Thymus (tissue), 11 donors: ENCODE results near the gene TPRA1. TPM values are rescaled to one million over a fixed set of nuclear protein-coding genes. Genes with fewer than 3 reads are reported as not detected.

ENCODE experiments used
- DNase-seq, 9 donors: peaks; one replicate each; pipeline ENCODE4 v3.0.0-alpha.2; 2013; ENCODE audit warnings: low spot score in 9 of 9, low read depth in 6 of 9, missing footprints in 1 of 9
- H3K27ac ChIP-seq, 2 donors: one replicate each; pipeline ENCODE4 v1.5.1; 2013; ENCODE audit warnings: control low read depth in 1 of 2, low read depth in 1 of 2, low read length in 1 of 2, mild to moderate bottlenecking in 1 of 2, moderate library complexity in 1 of 2
- H3K27me3 ChIP-seq, 2 donors: one replicate each; pipeline ENCODE4 v1.5.1; 2013; ENCODE audit warnings: low read length in 1 of 2; ENCODE audit not compliant: control insufficient read depth in 2 of 2, insufficient read depth in 1 of 2
- H3K36me3 ChIP-seq, 2 donors: one replicate each; pipeline ENCODE4 v1.5.1; 2013; ENCODE audit warnings: low read length in 1 of 2, mild to moderate bottlenecking in 1 of 2, moderate library complexity in 1 of 2; ENCODE audit not compliant: control insufficient read depth in 2 of 2, insufficient read depth in 2 of 2
- H3K4me1 ChIP-seq, 2 donors: one replicate each; pipeline ENCODE4 v1.5.1; 2013; ENCODE audit warnings: low read length in 2 of 2; ENCODE audit not compliant: control insufficient read depth in 2 of 2, insufficient read depth in 2 of 2
- H3K4me3 ChIP-seq, 2 donors: one replicate each; pipeline ENCODE4 v1.5.1; 2013; ENCODE audit warnings: low read length in 2 of 2, control low read depth in 1 of 2, mild to moderate bottlenecking in 1 of 2
- H3K9me3 ChIP-seq, 2 donors: one replicate each; pipeline ENCODE4 v1.5.1; 2013; ENCODE audit warnings: low read length in 1 of 2, mild to moderate bottlenecking in 1 of 2; ENCODE audit not compliant: control insufficient read depth in 2 of 2, insufficient read depth in 1 of 2
- WGBS: extraction: QIAGEN DNeasy Blood & Tissue Kit; methylation state at CpG from one replicate; pipeline ENCODE4 v1.1.7; 2013; 5-methylcytosine and 5-hydroxymethylcytosine counted together
- polyA plus RNA-seq: library from polyadenylated mRNA; stranded (reverse); fragments of 200-250 nt; gene quantifications from one replicate; pipeline ENCODE4 v1.2.3, GENCODE V29; 2013
- total RNA-seq: library from RNA; stranded (reverse); fragments of 120-200 nt; gene quantifications from one replicate; pipeline ENCODE4 v1.2.4, GENCODE V29; 2013
- donor health status: healthy.

TPRA1 gene
- total and polyA plus RNA-seq, 2 donors = 15.9 to 20.0 TPM

DNA sequence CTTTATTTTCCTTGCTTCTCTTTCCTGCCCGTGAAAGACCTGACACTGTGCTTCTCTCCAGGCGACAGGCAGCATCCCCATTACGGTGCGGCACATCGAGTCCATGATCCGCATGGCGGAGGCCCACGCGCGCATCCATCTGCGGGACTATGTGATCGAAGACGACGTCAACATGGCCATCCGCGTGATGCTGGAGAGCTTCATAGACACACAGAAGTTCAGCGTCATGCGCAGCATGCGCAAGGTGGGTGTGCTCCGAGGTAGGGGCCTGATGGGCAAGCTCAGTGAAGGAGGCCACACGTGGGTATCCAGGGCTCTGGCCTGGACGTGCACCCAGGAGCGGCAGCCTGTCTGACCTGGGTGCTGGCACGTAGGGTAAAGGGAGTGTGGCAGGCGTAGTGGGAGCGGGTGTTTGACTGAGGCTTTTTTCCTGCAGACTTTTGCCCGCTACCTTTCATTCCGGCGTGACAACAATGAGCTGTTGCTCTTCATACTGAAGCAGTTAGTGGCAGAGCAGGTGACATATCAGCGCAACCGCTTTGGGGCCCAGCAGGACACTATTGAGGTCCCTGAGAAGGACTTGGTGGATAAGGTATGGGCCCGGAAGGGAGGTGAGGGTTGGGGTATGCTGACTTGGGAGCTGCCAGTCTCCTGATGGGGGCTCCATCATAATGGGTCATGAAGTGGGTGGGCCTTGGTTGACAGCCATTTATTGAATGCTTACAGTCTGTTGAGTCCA lies 30.3 kb upstream of the TPRA1 start:
- Histone ChIP-seq H3K36me3 (peaks cover 60 to 69% of the 10 kb centered on the region in 2 donors), H3K4me3 (no peak overlapping the region), H3K27me3 (no peaks in the 10 kb centered on the region), H3K27ac (no peak overlapping the region), H3K4me1 (no peaks in the 10 kb centered on the region), H3K9me3 (no peaks in the 10 kb centered on the region)
- DNase-seq = no peak
- WGBS = 98% methylated on average over 32 of the region's 32 CpGs

- H3K27me3 ChIP-seq = no peaks in the 10 kb centered on the region
- DNase-seq = no peak
- no peak overlapping the region for H3K4me3 ChIP-seq
- peaks cover 68 to 87% of the 10 kb centered on the region in 2 donors for H3K36me3 ChIP-seq
- 96% methylated on average over 11 of the region's 11 CpGs for WGBS
- H3K9me3 ChIP-seq = no peaks in the 10 kb centered on the region
- H3K4me1 ChIP-seq = no peaks in the 10 kb centered on the region
- no peak overlapping the region for H3K27ac ChIP-seq
These were observed 28.4 kb upstream of the TPRA1 start for GRCh38 chr3:127618891-127619290.

GRCh38 chr3:127616836-127617605 lies 26.5 kb upstream of the TPRA1 start:
- Histone ChIP-seq H3K27ac (no peak overlapping the region), H3K4me1 (no peaks in the 10 kb centered on the region), H3K4me3 (no peak overlapping the region), H3K36me3 (peaks cover 74 to 98% of the 10 kb centered on the region in 2 donors), H3K9me3 (no peaks in the 10 kb centered on the region), H3K27me3 (no peaks in the 10 kb centered on the region)
- WGBS = 98% methylated on average over 26 of the region's 26 CpGs
- no peak for DNase-seq

DNA sequence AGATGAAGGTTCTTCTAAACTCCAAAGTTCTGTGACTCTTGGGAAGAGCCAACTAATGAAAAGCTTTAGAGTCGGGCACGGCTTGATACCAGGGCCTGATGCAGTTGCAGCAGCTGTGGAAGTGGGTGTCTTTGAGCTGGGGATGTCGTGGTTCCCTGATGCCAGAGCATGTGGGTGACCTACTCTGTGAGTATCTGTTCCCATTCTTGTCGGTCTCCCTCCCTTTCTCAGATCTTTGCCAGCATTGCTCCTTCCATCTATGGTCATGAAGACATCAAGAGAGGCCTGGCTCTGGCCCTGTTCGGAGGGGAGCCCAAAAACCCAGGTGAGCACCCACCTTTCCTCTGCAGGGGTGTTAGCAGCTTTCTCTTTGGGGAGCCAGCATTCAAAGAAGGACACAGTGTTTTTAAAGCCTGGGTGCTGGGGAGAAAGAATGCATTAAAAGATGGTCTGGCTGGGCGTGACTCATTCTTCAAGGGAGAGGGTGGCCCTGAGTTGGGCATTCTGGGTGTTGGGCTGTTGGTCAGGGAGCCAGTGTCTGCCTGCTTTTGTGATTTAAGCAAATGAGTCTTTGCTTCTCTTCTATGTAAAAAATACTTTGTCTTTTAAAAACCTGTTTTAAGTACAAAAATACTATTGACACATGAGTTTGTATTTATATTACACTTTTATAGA lies 25.2 kb upstream of the TPRA1 start:
- H3K36me3 ChIP-seq = peaks cover 70 to 95% of the 10 kb centered on the region in 2 donors
- WGBS = 96% methylated on average over 6 of the region's 6 CpGs
- no peaks in the 10 kb centered on the region for H3K4me1 ChIP-seq
- H3K27me3 ChIP-seq = no peaks in the 10 kb centered on the region
- no peak for DNase-seq
- H3K9me3 ChIP-seq = no peaks in the 10 kb centered on the region
- no peak overlapping the region for H3K27ac ChIP-seq
- H3K4me3 ChIP-seq = no peak overlapping the region

GRCh38 chr3:127614928-127615589 lies 24.5 kb upstream of the TPRA1 start:
- no peaks in the 10 kb centered on the region for H3K9me3 ChIP-seq
- H3K36me3 ChIP-seq = peaks cover 71 to 95% of the 10 kb centered on the region in 2 donors
- no peak overlapping the region for H3K27ac ChIP-seq
- no peaks in the 10 kb centered on the region for H3K27me3 ChIP-seq
- DNase-seq = no peak
- no peaks in the 10 kb centered on the region for H3K4me1 ChIP-seq
- H3K4me3 ChIP-seq = no peak overlapping the region
- WGBS = 90% methylated on average over 4 of the region's 4 CpGs

- no peak for DNase-seq
- H3K36me3 ChIP-seq = peaks cover 70 to 94% of the 10 kb centered on the region in 2 donors
- no peak overlapping the region for H3K27ac ChIP-seq
- no peak overlapping the region for H3K4me3 ChIP-seq
- H3K9me3 ChIP-seq = no peaks in the 10 kb centered on the region
- no peaks in the 10 kb centered on the region for H3K4me1 ChIP-seq
- H3K27me3 ChIP-seq = no peaks in the 10 kb centered on the region
These were observed 22.9 kb upstream of the TPRA1 start for GRCh38 chr3:127613406-127613805.

DNA sequence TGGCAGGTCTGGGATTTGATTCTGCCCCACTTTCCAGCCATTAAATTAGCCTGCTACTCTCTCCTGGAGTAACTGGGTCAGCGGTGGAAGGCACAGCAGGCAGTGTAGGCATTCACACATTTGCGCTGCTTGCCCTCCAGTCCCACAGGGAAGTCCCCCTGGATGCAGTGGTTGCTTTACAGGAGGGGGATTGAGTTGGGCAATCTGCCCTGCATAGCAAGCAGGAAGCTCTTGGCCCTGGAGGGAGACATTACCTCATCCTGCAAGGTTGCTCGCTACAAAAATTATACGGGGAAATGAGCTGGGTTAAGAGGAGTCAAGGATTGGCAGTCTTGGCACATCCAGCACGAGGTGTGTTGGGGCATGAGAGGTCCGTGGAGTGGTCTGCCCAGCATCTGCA lies 22.4 kb upstream of the TPRA1 start:
- 96% methylated on average over 6 of the region's 6 CpGs for WGBS
- H3K27me3 ChIP-seq = no peaks in the 10 kb centered on the region
- no peak for DNase-seq
- no peak overlapping the region for H3K27ac ChIP-seq
- peaks cover 67 to 94% of the 10 kb centered on the region in 2 donors for H3K36me3 ChIP-seq
- no peaks in the 10 kb centered on the region for H3K9me3 ChIP-seq
- peaks cover 0 to under 1% of the 10 kb centered on the region in 2 donors for H3K4me1 ChIP-seq
- no peak overlapping the region for H3K4me3 ChIP-seq

- WGBS = 96% methylated on average over 8 of the region's 8 CpGs
- H3K27ac ChIP-seq = no peak overlapping the region
- H3K4me3 ChIP-seq = no peak overlapping the region
- no peak for DNase-seq
- H3K9me3 ChIP-seq = no peaks in the 10 kb centered on the region
- H3K36me3 ChIP-seq = peaks cover 68 to 94% of the 10 kb centered on the region in 2 donors
- H3K27me3 ChIP-seq = no peaks in the 10 kb centered on the region
- H3K4me1 ChIP-seq = peaks cover 0 to 5% of the 10 kb centered on the region in 2 donors
These were observed 20.7 kb upstream of the TPRA1 start for GRCh38 chr3:127611251-127611650.
